ENCODE data around the gene PRPF8. TPM values are rescaled to one million over a fixed set of nuclear protein-coding genes. Genes with fewer than 3 reads are reported as not detected.
"Not testable (repeated sequence)": the region's sequence is repeated elsewhere in the genome, so short reads cannot be mapped to it uniquely, and the experiment has no call there.

The PRPF8 gene
- total and polyA plus RNA-seq, 2 experiments from 2014 or later, result 178 to 246 TPM

GRCh38 chr17:1673041-1673785, 11.5 kb downstream of the PRPF8 start:
- Histone ChIP-seq H2AFZ (no peak overlapping the region), H3K79me2 (replicated peaks; ENCODE audit: insufficient read depth) (peaks cover 8% of the 10 kb centered on the region; the same call in 1 of the 2 replicates), H3K4me3 (no peak overlapping the region), H3K4me1 (ENCODE audit: insufficient read depth) (no peaks in the 10 kb centered on the region), H3K4me2 (no peak overlapping the region), H4K20me1 (replicated peaks; ENCODE audit: insufficient read depth) (peaks cover 38% of the 10 kb centered on the region), H3K9me2 (ENCODE audit: insufficient read depth) (no peaks in the 10 kb centered on the region), H3K27ac (ENCODE audit: low read depth) (no peak overlapping the region), H3K27me3 (ENCODE audit: insufficient read depth) (no peaks in the 10 kb centered on the region), H3K36me3 (ENCODE audit: insufficient read depth) (peaks cover 90% of the 10 kb centered on the region), H3F3A (replicated peaks; ENCODE audit: low read depth) (peaks cover 16% of the 10 kb centered on the region)
- H3K4me3 Mint-ChIP-seq, result no peak overlapping the region
- no peaks in the 10 kb centered on the region for H3K4me1 Mint-ChIP-seq
- TF ChIP-seq NANOG (IDR thresholded peaks at IDR 0.05; ENCODE audit: borderline replicate concordance), result no peak
- TF ChIP-seq CTCF (conservative IDR thresholded peaks at IDR 0.05; ENCODE audit: low read depth in 2 of 2), result no peak
- no peak for TF ChIP-seq EZH2phosphoT487 (IDR thresholded peaks at IDR 0.05; ENCODE audit: unreplicated experiment)
- TF ChIP-seq POLR2AphosphoS5 (IDR thresholded peaks at IDR 0.05; ENCODE audit: low read depth), result 0 out of 2 replicates have a peak, but pooled peaks have one; percentile 32
- TF ChIP-seq EZH2 (IDR thresholded peaks at IDR 0.05; ENCODE audit: low read depth, unreplicated experiment), result no peak
- no peak for TF ChIP-seq ZNF331 (CRISPR knock-in tag; IDR thresholded peaks at IDR 0.05; ENCODE audit: low read depth)
- DNase-seq (ENCODE audit: low spot score), result no peak
- H3K27me3 Mint-ChIP-seq (ENCODE audit: insufficient read depth, low read depth, poor library complexity), result peaks cover 6% of the 10 kb centered on the region
- H3K9me3 Mint-ChIP-seq, result no peaks in the 10 kb centered on the region
- H3K27ac Mint-ChIP-seq, result no peak overlapping the region
- no peak for ATAC-seq
- H3K36me3 Mint-ChIP-seq (ENCODE audit: low read depth), result peaks cover 96% of the 10 kb centered on the region

- not testable (repeated sequence) for ATAC-seq; H3K4me3 ChIP-seq; H2AFZ ChIP-seq; H3K4me1 ChIP-seq (ENCODE audit: insufficient read depth); DNase-seq (ENCODE audit: low spot score); H3K27ac Mint-ChIP-seq; H3K4me3 Mint-ChIP-seq; H3K27ac ChIP-seq (ENCODE audit: low read depth); H3K9me3 Mint-ChIP-seq; H3K27me3 Mint-ChIP-seq (ENCODE audit: insufficient read depth, low read depth, poor library complexity); H3F3A ChIP-seq (replicated peaks; ENCODE audit: low read depth); H3K4me1 Mint-ChIP-seq; H3K4me2 ChIP-seq; H3K9me2 ChIP-seq (ENCODE audit: insufficient read depth); H3K27me3 ChIP-seq (ENCODE audit: insufficient read depth)
- Histone ChIP-seq H4K20me1 (replicated peaks; ENCODE audit: insufficient read depth) (peaks cover 20% of the 10 kb centered on the region), H3K36me3 (ENCODE audit: insufficient read depth) (peaks cover 77% of the 10 kb centered on the region), H3K79me2 (replicated peaks; ENCODE audit: insufficient read depth) (peaks cover 22% of the 10 kb centered on the region)
- peaks cover 92% of the 10 kb centered on the region for H3K36me3 Mint-ChIP-seq (ENCODE audit: low read depth)
Measured at GRCh38 chr17:1663934-1664333, 20.7 kb downstream of the PRPF8 start.

- Histone ChIP-seq H2AFZ (no peak overlapping the region), H3K27ac (ENCODE audit: low read depth) (no peak overlapping the region), H3K79me2 (replicated peaks; ENCODE audit: insufficient read depth) (peaks cover 6% of the 10 kb centered on the region), H3K36me3 (ENCODE audit: insufficient read depth) (peaks cover 81% of the 10 kb centered on the region), H3K4me1 (ENCODE audit: insufficient read depth) (no peaks in the 10 kb centered on the region), H3K4me3 (no peak overlapping the region), H3F3A (replicated peaks; ENCODE audit: low read depth) (peaks cover 9% of the 10 kb centered on the region), H3K4me2 (no peak overlapping the region), H3K9me2 (ENCODE audit: insufficient read depth) (no peaks in the 10 kb centered on the region), H3K27me3 (ENCODE audit: insufficient read depth) (no peaks in the 10 kb centered on the region), H4K20me1 (replicated peaks; ENCODE audit: insufficient read depth) (peaks cover 21% of the 10 kb centered on the region)
- DNase-seq (ENCODE audit: low spot score), result no peak
- H3K27me3 Mint-ChIP-seq (ENCODE audit: insufficient read depth, low read depth, poor library complexity), result peaks cover 5% of the 10 kb centered on the region
- peaks cover 96% of the 10 kb centered on the region for H3K36me3 Mint-ChIP-seq (ENCODE audit: low read depth)
- no peak overlapping the region for H3K27ac Mint-ChIP-seq
- H3K4me3 Mint-ChIP-seq, result no peak overlapping the region
- H3K4me1 Mint-ChIP-seq, result no peaks in the 10 kb centered on the region
- no peak for ATAC-seq
- no peaks in the 10 kb centered on the region for H3K9me3 Mint-ChIP-seq
- TF ChIP-seq EZH2 (IDR thresholded peaks at IDR 0.05; ENCODE audit: low read depth, unreplicated experiment) (no peak), JUNB (IDR thresholded peaks at IDR 0.05; ENCODE audit: unreplicated experiment) (no peak), POLR2AphosphoS5 (IDR thresholded peaks at IDR 0.05; ENCODE audit: low read depth) (no peak), EZH2phosphoT487 (IDR thresholded peaks at IDR 0.05; ENCODE audit: unreplicated experiment) (no peak), CTCF (conservative IDR thresholded peaks at IDR 0.05; ENCODE audit: low read depth in 2 of 2) (no peak), ZNF331 (CRISPR knock-in tag; IDR thresholded peaks at IDR 0.05; ENCODE audit: low read depth) (no peak), STAT1 (IDR thresholded peaks at IDR 0.05; ENCODE audit: unreplicated experiment) (no peak), ZNF114 (CRISPR knock-in tag; IDR thresholded peaks at IDR 0.05) (no peak)
- TF ChIP-seq, protein P1, sequence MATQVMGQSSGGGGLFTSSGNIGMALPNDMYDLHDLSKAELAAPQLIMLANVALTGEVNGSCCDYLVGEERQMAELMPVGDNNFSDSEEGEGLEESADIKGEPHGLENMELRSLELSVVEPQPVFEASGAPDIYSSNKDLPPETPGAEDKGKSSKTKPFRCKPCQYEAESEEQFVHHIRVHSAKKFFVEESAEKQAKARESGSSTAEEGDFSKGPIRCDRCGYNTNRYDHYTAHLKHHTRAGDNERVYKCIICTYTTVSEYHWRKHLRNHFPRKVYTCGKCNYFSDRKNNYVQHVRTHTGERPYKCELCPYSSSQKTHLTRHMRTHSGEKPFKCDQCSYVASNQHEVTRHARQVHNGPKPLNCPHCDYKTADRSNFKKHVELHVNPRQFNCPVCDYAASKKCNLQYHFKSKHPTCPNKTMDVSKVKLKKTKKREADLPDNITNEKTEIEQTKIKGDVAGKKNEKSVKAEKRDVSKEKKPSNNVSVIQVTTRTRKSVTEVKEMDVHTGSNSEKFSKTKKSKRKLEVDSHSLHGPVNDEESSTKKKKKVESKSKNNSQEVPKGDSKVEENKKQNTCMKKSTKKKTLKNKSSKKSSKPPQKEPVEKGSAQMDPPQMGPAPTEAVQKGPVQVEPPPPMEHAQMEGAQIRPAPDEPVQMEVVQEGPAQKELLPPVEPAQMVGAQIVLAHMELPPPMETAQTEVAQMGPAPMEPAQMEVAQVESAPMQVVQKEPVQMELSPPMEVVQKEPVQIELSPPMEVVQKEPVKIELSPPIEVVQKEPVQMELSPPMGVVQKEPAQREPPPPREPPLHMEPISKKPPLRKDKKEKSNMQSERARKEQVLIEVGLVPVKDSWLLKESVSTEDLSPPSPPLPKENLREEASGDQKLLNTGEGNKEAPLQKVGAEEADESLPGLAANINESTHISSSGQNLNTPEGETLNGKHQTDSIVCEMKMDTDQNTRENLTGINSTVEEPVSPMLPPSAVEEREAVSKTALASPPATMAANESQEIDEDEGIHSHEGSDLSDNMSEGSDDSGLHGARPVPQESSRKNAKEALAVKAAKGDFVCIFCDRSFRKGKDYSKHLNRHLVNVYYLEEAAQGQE (IDR thresholded peaks at IDR 0.05; ENCODE audit: unreplicated experiment), result no peak
Measured at GRCh38 chr17:1661045-1661444, 23.6 kb downstream of the PRPF8 start.
